ENCODE data around the gene CACNB2.

DNA sequence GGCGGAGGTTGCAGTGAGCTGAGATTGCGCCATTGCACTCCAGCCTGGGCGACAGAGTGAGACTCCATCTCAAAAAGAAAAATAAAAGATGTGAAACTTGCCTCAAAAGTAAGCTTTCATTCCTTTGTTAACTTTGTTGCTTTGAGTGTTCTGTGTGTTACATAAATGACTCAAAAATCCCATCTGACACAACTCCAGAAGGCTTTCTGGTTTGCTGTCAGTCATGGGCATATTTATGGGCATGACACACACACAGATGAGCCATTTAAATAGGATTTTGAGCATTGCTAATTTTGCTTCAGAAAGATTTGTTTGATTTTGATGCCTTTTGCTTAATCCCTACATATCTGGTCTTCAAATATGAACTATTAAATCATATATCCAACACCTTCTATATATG, 82.6 kb downstream of the CACNB2 start:
- TF ChIP-seq, protein P1, sequence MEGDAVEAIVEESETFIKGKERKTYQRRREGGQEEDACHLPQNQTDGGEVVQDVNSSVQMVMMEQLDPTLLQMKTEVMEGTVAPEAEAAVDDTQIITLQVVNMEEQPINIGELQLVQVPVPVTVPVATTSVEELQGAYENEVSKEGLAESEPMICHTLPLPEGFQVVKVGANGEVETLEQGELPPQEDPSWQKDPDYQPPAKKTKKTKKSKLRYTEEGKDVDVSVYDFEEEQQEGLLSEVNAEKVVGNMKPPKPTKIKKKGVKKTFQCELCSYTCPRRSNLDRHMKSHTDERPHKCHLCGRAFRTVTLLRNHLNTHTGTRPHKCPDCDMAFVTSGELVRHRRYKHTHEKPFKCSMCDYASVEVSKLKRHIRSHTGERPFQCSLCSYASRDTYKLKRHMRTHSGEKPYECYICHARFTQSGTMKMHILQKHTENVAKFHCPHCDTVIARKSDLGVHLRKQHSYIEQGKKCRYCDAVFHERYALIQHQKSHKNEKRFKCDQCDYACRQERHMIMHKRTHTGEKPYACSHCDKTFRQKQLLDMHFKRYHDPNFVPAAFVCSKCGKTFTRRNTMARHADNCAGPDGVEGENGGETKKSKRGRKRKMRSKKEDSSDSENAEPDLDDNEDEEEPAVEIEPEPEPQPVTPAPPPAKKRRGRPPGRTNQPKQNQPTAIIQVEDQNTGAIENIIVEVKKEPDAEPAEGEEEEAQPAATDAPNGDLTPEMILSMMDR (IDR thresholded peaks at IDR 0.05) = no peak
- TF ChIP-seq EZH2 (IDR thresholded peaks at IDR 0.05) = no peak

Data from neural progenitor cell (in vitro differentiated cells).